Thyroid gland (tissue), 4 donors: ENCODE data around the gene MAP1B. TPM values are rescaled to one million over a fixed set of nuclear protein-coding genes. Genes with fewer than 3 reads are reported as not detected.

Source experiments
- DNase-seq, 2 donors: peaks; one replicate each; pipeline ENCODE4 v3.0.0-alpha.2; 2019
- H3K27ac ChIP-seq, 3 donors: fragments of 200-600 bp; sonication (generic); 1 replicate in 2 of 3; 2 replicates in 1 of 3; pipeline ENCODE4 v1.5.1; 2016 to 2019; ENCODE audit warnings: mild to moderate bottlenecking in 1 of 3, moderate library complexity in 1 of 3
- H3K27me3 ChIP-seq: fragments of 200-600 bp; sonication (generic); one replicate; pipeline ENCODE4 v1.5.1; 2019
- H3K36me3 ChIP-seq, 2 donors: fragments of 200-600 bp; sonication (generic); one replicate each; pipeline ENCODE4 v1.5.1; 2016 to 2019
- H3K4me1 ChIP-seq, 2 donors: fragments of 200-600 bp; sonication (generic); one replicate each; pipeline ENCODE4 v1.5.1; 2017 to 2019
- H3K4me3 ChIP-seq, 3 donors: fragments of 200-600 bp; sonication (generic); replicated peaks in 1 of 3; 1 replicate in 2 of 3; 2 replicates in 1 of 3; pipeline ENCODE4 v1.5.1; 2016; ENCODE audit warnings: mild to moderate bottlenecking in 1 of 3
- H3K9me3 ChIP-seq: fragments of 200-600 bp; sonication (generic); one replicate; pipeline ENCODE4 v1.5.1; 2017
- POLR2A ChIP-seq, 2 donors: fragments of 450-650 bp; IDR thresholded peaks; one replicate each; pipeline ENCODE4 v1.6.1; 2017; ENCODE audit warnings: antibody characterized with exemption in 2 of 2, mild to moderate bottlenecking in 2 of 2, moderate library complexity in 1 of 2
- WGBS, 2 donors: methylation state at CpG; one replicate each; pipeline ENCODE4 v1.1.5; 2017; 5-methylcytosine and 5-hydroxymethylcytosine counted together
- intact Hi-C: fragments of 100-400 bp; cut with DNase I; formaldehyde crosslinking; loops from one replicate; pipeline ENCODE4 v1.15.1; 2023
- total RNA-seq, 4 donors: library from RNA; depleted of rRNA; stranded (reverse); fragments of >200 nt; gene quantifications; one replicate each; pipeline ENCODE4 v1.2.3, GENCODE V29; 2016
- TF ChIP-seq, protein P1 (sequence below), 6 experiments: fragments of 200-600 bp in 3 of 6; fragments of 450-650 bp in 3 of 6; sonication (generic) in 3 of 6; IDR thresholded peaks; one replicate each; pipeline ENCODE4 v1.5.1; 2016 to 2019; ENCODE audit warnings: antibody characterized with exemption in 6 of 6, mild to moderate bottlenecking in 2 of 6, inconsistent platforms in 1 of 6, moderate library complexity in 1 of 6

Gene MAP1B
- total RNA-seq, 4 donors from 2014 or later, result 40.3 to 94.9 (median 56.3) TPM

DNA sequence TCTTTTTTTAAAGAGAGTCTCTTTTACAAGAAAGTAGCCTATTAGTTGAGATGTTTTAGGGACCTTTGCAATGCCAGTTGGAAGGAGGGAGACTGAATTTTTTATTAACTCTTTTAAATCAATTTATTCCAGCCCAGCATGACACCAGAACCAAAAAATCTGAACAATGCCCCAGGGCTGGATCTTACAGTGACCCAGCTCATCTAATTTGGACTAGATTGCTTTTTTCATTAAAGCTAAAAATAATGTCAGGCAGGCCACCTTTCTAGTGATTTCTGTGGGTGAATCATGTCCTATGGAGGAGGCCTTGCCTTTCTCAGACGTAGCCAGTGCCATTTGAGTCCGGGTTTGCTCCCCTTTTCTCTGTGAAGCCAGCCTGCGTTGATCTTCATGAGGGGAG is 38.8 kb downstream of the MAP1B start:
- H3K36me3 ChIP-seq, result no peaks in the 10 kb centered on the region
- no peak for DNase-seq
- no peak for TF ChIP-seq POLR2A (IDR thresholded peaks at IDR 0.05)
- TF ChIP-seq, protein P1, sequence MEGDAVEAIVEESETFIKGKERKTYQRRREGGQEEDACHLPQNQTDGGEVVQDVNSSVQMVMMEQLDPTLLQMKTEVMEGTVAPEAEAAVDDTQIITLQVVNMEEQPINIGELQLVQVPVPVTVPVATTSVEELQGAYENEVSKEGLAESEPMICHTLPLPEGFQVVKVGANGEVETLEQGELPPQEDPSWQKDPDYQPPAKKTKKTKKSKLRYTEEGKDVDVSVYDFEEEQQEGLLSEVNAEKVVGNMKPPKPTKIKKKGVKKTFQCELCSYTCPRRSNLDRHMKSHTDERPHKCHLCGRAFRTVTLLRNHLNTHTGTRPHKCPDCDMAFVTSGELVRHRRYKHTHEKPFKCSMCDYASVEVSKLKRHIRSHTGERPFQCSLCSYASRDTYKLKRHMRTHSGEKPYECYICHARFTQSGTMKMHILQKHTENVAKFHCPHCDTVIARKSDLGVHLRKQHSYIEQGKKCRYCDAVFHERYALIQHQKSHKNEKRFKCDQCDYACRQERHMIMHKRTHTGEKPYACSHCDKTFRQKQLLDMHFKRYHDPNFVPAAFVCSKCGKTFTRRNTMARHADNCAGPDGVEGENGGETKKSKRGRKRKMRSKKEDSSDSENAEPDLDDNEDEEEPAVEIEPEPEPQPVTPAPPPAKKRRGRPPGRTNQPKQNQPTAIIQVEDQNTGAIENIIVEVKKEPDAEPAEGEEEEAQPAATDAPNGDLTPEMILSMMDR (IDR thresholded peaks at IDR 0.05), result no peak
- H3K27ac ChIP-seq, result no peak overlapping the region
- H3K4me3 ChIP-seq, result no peak overlapping the region
- 95 to 97% methylated on average over 3 of the region's 3 CpGs for WGBS, 2 donors
- H3K4me1 ChIP-seq, result peaks cover 4 to 8% of the 10 kb centered on the region in 2 donors
- H3K27me3 ChIP-seq, result no peaks in the 10 kb centered on the region
- intact Hi-C loops, result no loop called here
- no peaks in the 10 kb centered on the region for H3K9me3 ChIP-seq

GRCh38 chr5:72147569-72147968 is 40.3 kb downstream of the MAP1B start:
- Histone ChIP-seq H3K4me1 (peaks cover 4 to 8% of the 10 kb centered on the region in 2 donors), H3K4me3 (no peak overlapping the region), H3K36me3 (no peaks in the 10 kb centered on the region), H3K27me3 (no peaks in the 10 kb centered on the region), H3K27ac (no peak overlapping the region), H3K9me3 (no peaks in the 10 kb centered on the region)
- 88% methylated on average over 4 of the region's 4 CpGs for whole genome bisulfite sequencing, 2 donors
- DNase-seq, result no peak
- intact Hi-C loops, result no loop called here
- TF ChIP-seq, protein P1 (IDR thresholded peaks at IDR 0.05), result no peak
- TF ChIP-seq POLR2A (IDR thresholded peaks at IDR 0.05), result no peak

- peaks cover 2 to 7% of the 10 kb centered on the region in 2 donors for H3K4me1 ChIP-seq
- intact Hi-C loops, result no loop called here
- no peaks in the 10 kb centered on the region for H3K9me3 ChIP-seq
- no peak overlapping the region for H3K27ac ChIP-seq
- TF ChIP-seq, protein P1 (IDR thresholded peaks at IDR 0.05), result no peak
- TF ChIP-seq POLR2A (IDR thresholded peaks at IDR 0.05), result no peak
- DNase-seq, result no peak
- H3K36me3 ChIP-seq, result no peaks in the 10 kb centered on the region
- H3K27me3 ChIP-seq, result no peaks in the 10 kb centered on the region
- 95 to 100% methylated on average over 2 of the region's 2 CpGs for WGBS, 2 donors
- H3K4me3 ChIP-seq, result no peak overlapping the region
These were observed 42.5 kb downstream of the MAP1B start for GRCh38 chr5:72149742-72150141.

DNA sequence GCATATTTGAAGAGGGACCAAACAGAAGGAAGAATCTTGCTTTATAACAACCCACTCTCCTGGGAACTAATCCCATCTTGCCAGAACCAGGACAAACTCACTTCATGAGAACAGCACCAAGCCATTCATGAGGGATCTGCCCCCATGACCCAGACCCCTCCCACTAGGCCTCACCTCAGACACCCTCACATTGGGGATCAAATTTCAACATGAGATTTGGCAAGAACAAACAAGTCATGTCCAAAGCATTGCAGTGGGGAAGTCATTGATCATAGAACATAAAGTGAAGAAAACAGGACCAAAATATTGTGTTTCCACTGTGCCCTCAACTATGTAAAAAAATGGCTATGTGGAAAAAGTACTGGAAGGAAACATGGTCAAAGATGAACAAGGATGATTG is 43.9 kb downstream of the MAP1B start:
- no peaks in the 10 kb centered on the region for H3K27me3 ChIP-seq
- intact Hi-C loops, result no loop called here
- TF ChIP-seq, protein P1 (IDR thresholded peaks at IDR 0.05), result no peak
- TF ChIP-seq POLR2A (IDR thresholded peaks at IDR 0.05), result no peak
- H3K27ac ChIP-seq, result peak overlapping the region in 1 of 3 donors; percentile 40
- no peak overlapping the region for H3K4me3 ChIP-seq
- no peak for DNase-seq
- no peaks in the 10 kb centered on the region for H3K9me3 ChIP-seq
- no peaks in the 10 kb centered on the region for H3K4me1 ChIP-seq
- H3K36me3 ChIP-seq, result no peaks in the 10 kb centered on the region

- no peaks in the 10 kb centered on the region for H3K4me1 ChIP-seq
These were observed 44.4 kb downstream of the MAP1B start for GRCh38 chr5:72151646-72152045.

More at GRCh38 chr5:72151646-72152045, 44.4 kb downstream of the MAP1B start:
- Histone ChIP-seq H3K36me3 (no peaks in the 10 kb centered on the region), H3K27me3 (no peaks in the 10 kb centered on the region), H3K4me3 (no peak overlapping the region), H3K27ac (peak overlapping the region in 1 of 3 donors; percentile 40), H3K9me3 (no peaks in the 10 kb centered on the region)
- intact Hi-C loops, result no loop called here
- WGBS, 2 donors, result 56 to 74% methylated on average over 1 of the region's 1 CpG
- DNase-seq, result no peak
- TF ChIP-seq POLR2A (IDR thresholded peaks at IDR 0.05), result no peak
- TF ChIP-seq, protein P1 (IDR thresholded peaks at IDR 0.05), result no peak
